Measurements from ENCODE around the gene FHIP1B. TPM values are rescaled to one million over a fixed set of nuclear protein-coding genes. Genes with fewer than 3 reads are reported as not detected.

FHIP1B gene
- total and polyA plus RNA-seq, 2 of the 4 experiments (the other 2 are of a cell fraction): 5.9 to 30.2 TPM

DNA sequence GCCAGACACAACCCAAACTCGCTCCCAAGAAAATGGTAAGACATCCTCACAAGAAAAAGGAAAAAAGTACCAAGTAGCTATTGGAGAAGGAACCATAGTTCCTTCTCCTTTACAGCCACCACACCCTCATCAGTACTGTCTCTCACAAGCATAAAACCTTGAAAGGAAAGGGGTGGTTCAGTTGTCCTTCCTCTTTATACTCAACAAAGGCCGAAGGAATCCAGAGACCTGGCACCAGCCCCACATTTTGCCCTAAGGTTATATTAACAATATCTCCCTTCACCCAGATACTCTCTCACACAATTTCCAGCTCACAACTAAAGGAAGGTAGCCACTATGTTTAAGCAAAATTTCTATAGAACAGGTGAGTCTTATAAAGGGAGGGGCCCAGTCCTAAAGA is 8.5 kb downstream of the FHIP1B start:
- no TSS peak for BruUV-seq (replicated peaks)

More for the DNA sequence above, 8.5 kb downstream of the FHIP1B start:
- Histone ChIP-seq H3K23ac (ENCODE audit: low read depth, low read length) (no peak overlapping the region), H3K9ac (ENCODE audit: low read depth, low read length) (no peak overlapping the region), H4K20me1 (ENCODE audit: insufficient read depth, low read length) (no peaks in the 10 kb centered on the region), H3K4ac (ENCODE audit: low read depth, low read length) (no peak overlapping the region), H3K4me1 (ENCODE audit: control insufficient read depth, insufficient read depth, low read length) (0 out of 2 replicates have a peak, but pooled peaks cover 1% of the 10 kb centered on the region), H3K9me1 (ENCODE audit: insufficient read depth, low read length) (no peaks in the 10 kb centered on the region; the same call in 1 of the 2 replicates), H3K27me3 (ENCODE audit: control insufficient read depth, insufficient read depth, low read length) (no peaks in the 10 kb centered on the region), H2BK15ac (ENCODE audit: low read depth, low read length) (no peak overlapping the region), H3K4me3 (ENCODE audit: insufficient read depth, low read depth, low read length) (no peak overlapping the region), H2AK9ac (replicated peaks; ENCODE audit: low read depth, low read length, poor library complexity) (no peak overlapping the region), H2BK120ac (ENCODE audit: low read depth, low read length) (no peak overlapping the region), H3K36me3 (ENCODE audit: control insufficient read depth, insufficient read depth, low read length) (peaks cover 21% of the 10 kb centered on the region), H3K79me1 (ENCODE audit: low read depth in 1 of 2, low read length in 2 of 2) (peaks cover 34 to 37% of the 10 kb centered on the region in 2 experiments), H3K4me2 (ENCODE audit: low read depth, low read length) (no peak overlapping the region), H3K18ac (ENCODE audit: low read depth, low read length) (no peak overlapping the region), H3K14ac (replicated peaks; ENCODE audit: low read depth, low read length) (no peak overlapping the region), H4K91ac (ENCODE audit: insufficient read depth, low read depth, low read length) (no peak overlapping the region), H2BK20ac (ENCODE audit: low read depth, low read length) (no peak overlapping the region), H2AFZ (replicated peaks; ENCODE audit: low read length, poor library complexity) (no peak overlapping the region), H4K5ac (ENCODE audit: low read depth, low read length) (no peak overlapping the region), H2AK5ac (ENCODE audit: low read depth, low read length) (no peak overlapping the region), H3K27ac (ENCODE audit: insufficient read depth, low read length) (no peak overlapping the region), H3K56ac (ENCODE audit: extremely low read depth, insufficient read depth, low read length) (no peak overlapping the region), H2BK5ac (ENCODE audit: low read depth, low read length, poor library complexity, severe bottlenecking) (no peak overlapping the region), H3K9me3 (ENCODE audit: control insufficient read depth, insufficient read depth, low read length) (no peaks in the 10 kb centered on the region), H4K8ac (ENCODE audit: low read depth in 2 of 2, low read length in 2 of 2) (no peak overlapping the region)
- dilution Hi-C loops (cut with HindIII; ENCODE audit: low sequenced_read_pairs, unreplicated experiment) (no loop called here), intact Hi-C loops (cut with micrococcal nuclease) (no loop called here), in situ Hi-C loops (cut with MboI; ENCODE audit: low sequenced_read_pairs) (no loop called here)
- no peak for DNase-seq
- TF ChIP-seq, protein P1, sequence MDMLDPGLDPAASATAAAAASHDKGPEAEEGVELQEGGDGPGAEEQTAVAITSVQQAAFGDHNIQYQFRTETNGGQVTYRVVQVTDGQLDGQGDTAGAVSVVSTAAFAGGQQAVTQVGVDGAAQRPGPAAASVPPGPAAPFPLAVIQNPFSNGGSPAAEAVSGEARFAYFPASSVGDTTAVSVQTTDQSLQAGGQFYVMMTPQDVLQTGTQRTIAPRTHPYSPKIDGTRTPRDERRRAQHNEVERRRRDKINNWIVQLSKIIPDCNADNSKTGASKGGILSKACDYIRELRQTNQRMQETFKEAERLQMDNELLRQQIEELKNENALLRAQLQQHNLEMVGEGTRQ (IDR thresholded peaks at IDR 0.05; ENCODE audit: low read depth, low read length): no peak
- TF ChIP-seq, protein P2, sequence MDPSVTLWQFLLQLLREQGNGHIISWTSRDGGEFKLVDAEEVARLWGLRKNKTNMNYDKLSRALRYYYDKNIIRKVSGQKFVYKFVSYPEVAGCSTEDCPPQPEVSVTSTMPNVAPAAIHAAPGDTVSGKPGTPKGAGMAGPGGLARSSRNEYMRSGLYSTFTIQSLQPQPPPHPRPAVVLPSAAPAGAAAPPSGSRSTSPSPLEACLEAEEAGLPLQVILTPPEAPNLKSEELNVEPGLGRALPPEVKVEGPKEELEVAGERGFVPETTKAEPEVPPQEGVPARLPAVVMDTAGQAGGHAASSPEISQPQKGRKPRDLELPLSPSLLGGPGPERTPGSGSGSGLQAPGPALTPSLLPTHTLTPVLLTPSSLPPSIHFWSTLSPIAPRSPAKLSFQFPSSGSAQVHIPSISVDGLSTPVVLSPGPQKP (IDR thresholded peaks at IDR 0.05; ENCODE audit: borderline replicate concordance, low read depth, low read length): no peak
- TF ChIP-seq MAZ (IDR thresholded peaks at IDR 0.05; ENCODE audit: borderline replicate concordance, low read depth, low read length) (no peak), SMC3 (IDR thresholded peaks at IDR 0.05; ENCODE audit: low read depth, low read length) (no peak), RCOR1 (IDR thresholded peaks at IDR 0.05; ENCODE audit: insufficient replicate concordance, low read length) (no peak), POLR2A (IDR thresholded peaks at IDR 0.05; ENCODE audit: low read depth, low read length) (no peak), RFX5 (IDR thresholded peaks at IDR 0.05; ENCODE audit: low read depth, low read length) (no peak), NFE2L2 (IDR thresholded peaks at IDR 0.05; ENCODE audit: low read depth, low read length) (no peak), BHLHE40 (IDR thresholded peaks at IDR 0.05; ENCODE audit: low read depth, low read length) (no peak)
- TF ChIP-seq, protein P3, sequence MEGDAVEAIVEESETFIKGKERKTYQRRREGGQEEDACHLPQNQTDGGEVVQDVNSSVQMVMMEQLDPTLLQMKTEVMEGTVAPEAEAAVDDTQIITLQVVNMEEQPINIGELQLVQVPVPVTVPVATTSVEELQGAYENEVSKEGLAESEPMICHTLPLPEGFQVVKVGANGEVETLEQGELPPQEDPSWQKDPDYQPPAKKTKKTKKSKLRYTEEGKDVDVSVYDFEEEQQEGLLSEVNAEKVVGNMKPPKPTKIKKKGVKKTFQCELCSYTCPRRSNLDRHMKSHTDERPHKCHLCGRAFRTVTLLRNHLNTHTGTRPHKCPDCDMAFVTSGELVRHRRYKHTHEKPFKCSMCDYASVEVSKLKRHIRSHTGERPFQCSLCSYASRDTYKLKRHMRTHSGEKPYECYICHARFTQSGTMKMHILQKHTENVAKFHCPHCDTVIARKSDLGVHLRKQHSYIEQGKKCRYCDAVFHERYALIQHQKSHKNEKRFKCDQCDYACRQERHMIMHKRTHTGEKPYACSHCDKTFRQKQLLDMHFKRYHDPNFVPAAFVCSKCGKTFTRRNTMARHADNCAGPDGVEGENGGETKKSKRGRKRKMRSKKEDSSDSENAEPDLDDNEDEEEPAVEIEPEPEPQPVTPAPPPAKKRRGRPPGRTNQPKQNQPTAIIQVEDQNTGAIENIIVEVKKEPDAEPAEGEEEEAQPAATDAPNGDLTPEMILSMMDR (conservative IDR thresholded peaks at IDR 0.05; ENCODE audit: low read depth, low read length): no peak
- ChIA-PET POLR2A (ENCODE audit: unreplicated experiment) (no interaction called here), CTCF (no interaction called here)
- no peak for ATAC-seq (ENCODE audit: low read depth)
- no CpG with 5 or more reads among the region's 2 CpGs for WGBS, 2 experiments (ENCODE audit: extremely low coverage in 2 of 2, insufficient read length in 1 of 2)

Measured in IMR-90 (cell line).